Measurements from ENCODE around the gene PYURF.

PYURF gene, protein sequence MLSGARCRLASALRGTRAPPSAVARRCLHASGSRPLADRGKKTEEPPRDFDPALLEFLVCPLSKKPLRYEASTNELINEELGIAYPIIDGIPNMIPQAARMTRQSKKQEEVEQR

DNA sequence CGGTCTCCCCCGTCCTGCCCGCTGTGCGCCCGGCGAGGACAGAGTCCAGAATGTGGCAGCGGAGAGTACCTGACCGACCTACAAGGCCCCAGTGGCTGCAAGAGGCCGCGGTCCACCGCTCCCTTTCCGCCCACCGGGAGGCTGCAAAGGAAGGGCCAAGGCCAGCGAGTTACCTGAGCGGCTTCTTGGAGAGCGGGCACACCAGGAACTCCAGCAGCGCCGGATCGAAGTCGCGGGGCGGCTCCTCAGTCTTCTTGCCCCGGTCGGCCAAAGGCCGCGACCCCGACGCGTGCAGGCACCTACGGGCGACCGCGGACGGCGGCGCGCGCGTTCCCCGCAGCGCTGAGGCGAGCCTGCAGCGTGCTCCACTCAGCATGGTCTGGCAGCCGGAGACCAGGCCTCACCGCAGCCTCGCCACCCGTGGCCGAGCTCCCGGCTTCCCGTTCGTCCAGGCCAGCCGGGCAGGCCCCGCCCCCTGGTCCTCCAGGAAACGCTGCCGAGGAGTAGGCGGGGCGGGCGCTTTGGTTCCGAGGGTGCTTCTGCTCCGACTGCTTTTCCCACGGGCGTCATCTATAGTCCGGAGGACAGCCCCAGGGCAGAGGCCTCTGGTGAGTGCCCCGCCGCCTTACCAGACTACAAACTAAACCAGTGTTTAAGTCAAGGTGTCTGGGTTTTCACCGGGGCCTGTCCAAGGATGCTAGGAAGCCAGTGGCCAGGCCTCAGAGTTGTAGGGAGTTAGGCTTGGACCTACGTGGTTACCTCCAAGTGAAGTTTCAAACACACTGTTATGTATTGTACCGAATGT is at the start of gene PYURF:
PYURF (minus strand) TSS at position 452 of the 805 bp plus-strand sequence; CDS start at position 376, 76 bp downstream.
- peak; percentile 53 to 57 for DNase-seq (ENCODE audit: low read depth in 2 of 2)

DNA sequence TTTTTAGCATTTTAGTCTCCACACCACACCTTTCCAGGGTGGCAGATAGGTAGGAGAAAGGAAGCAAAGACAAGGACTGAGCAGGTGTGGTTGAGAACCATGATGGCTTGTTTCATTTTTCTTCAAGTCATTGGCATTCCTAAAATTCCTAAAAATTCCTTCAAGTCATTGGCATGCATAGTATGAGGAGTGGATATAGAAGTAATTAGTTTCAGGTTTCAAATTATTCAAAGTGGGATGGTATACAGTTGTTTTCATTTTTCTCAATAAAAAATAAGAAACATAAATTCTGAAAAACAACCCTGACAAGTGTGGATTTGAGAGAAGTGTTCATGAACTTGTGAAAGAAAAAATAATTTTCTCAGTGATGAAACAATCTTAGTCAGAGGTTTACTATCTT is 46.4 kb upstream of the PYURF start:
- no peak for DNase-seq (ENCODE audit: low read depth in 2 of 2)

DNA sequence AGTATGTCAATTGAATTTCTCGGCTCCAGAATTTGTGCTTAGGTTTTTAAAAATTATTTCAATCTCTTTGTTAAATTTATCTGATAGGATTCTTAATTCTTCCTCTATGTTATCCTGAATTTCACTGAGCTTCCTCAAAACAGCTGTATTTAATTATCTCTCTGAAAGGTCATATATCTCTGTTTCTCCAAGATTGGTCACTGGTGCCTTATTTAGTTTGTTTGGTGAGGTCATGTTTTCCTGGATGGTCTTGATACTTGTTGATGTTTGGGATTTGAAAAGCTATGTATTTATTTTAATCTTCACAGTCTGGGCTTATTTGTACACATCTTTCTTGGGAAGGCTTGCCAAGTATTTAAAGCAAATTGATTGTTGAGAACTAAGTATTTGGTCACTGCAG is 44.0 kb upstream of the PYURF start:
- DNase-seq (ENCODE audit: low read depth in 2 of 2) = no peak

DNA sequence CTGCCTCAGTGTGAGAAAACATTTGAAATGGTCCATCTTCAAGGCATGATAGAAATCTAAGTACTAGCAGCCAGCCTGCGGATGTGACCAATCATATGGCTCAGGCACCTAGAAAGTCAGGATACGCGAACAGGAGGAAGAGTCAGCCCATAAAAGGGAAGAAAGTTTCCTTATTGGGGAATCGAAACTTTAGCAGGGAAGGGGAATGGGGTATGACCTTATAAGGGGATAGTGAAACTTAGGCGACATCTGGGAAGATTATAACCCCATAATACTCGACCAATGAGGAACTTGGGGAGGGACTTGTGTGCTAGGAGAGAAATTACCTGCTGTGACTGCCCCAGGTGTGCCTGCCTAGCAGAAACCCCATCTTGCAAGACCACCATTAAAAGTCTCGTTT is 26.2 kb upstream of the PYURF start:
- DNase-seq (ENCODE audit: low read depth in 2 of 2) = no peak

DNA sequence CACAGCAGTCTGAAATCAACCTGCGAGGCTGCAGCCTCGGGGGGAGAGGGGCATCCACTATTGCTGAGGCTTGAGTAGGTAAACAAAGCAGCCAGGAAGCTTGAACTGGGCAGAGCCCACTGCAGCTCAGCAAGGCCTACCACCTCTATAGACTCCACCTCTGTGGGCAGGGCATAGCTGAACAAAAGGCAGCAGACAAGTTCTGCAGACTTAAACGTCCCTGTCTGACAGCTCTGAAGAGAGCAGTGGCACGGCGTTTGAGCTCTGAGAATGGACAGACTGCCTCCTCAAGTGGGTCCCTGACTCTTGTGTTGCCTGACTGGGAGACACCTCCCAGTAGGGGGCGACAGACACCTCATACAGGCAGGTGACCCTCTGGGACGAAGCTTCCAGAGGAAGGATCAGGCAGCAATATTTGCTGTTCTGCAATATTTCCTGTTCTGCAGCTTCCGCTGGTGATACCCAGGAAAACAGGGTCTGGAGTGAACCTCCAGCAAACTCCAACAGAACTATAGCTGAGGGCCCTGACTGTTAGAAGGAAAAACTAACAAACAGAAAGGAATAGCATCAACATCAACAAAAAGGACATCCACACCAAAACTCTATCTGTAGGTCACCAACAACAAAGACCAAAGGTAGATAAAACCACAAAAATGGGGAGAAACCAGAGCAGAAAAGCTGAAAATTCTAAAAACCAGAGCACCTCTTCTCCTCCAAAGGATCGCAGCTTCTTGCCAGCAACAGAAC is 15.9 kb upstream of the PYURF start:
- DNase-seq (ENCODE audit: low read depth in 2 of 2) = peak; percentile 37 to 59

DNA sequence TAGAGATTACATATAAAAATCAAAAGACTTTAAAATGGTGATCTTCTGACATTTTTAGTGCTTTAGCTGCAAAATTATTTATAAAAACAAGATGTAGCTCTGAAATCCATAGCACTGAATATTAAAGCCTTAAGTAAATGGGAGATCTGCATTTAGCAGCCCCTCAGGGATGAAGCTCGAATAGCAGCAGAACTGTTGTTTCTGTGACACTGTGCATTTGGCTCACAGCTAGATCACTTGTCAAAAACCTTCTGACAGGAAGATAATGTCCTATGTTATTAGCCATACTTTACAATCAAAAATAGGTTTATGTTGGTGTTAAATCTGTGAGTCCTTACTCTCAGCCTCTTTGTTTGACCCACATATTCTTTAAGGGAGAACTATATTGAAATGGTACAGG is 14.1 kb upstream of the PYURF start:
- no peak for DNase-seq (ENCODE audit: low read depth in 2 of 2)

DNA sequence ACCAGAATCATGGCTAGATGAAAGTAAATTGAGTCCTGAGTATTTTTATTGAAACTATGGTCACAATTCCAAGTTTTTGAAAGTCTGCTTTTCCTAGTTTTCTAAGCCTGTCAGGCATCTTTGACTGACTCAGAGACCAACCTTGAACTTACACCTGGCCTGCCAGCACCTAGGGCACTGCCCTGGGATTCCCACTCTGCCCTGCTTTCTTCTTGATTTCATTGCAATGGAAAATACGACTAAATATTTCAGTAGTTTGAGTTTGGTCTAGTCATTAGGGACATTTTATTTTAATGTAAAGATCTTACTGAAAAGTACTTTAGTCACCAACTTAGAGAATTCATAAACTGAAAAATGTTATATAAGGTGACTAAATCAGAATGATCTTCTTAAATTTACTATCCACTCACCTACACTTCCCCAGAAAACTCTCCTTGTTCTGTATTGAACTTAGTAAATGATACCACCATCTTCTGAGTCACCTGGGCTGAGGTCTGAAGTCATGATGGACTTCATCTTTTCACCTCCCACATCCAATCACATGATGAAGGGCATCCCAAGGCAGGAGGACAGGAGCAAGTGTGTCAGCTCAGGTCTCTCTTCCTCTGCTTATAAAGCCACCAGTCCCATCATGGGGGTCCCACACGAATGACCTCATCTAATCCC is 11.6 kb upstream of the PYURF start:
- DNase-seq (ENCODE audit: low read depth in 2 of 2) = no peak

DNA sequence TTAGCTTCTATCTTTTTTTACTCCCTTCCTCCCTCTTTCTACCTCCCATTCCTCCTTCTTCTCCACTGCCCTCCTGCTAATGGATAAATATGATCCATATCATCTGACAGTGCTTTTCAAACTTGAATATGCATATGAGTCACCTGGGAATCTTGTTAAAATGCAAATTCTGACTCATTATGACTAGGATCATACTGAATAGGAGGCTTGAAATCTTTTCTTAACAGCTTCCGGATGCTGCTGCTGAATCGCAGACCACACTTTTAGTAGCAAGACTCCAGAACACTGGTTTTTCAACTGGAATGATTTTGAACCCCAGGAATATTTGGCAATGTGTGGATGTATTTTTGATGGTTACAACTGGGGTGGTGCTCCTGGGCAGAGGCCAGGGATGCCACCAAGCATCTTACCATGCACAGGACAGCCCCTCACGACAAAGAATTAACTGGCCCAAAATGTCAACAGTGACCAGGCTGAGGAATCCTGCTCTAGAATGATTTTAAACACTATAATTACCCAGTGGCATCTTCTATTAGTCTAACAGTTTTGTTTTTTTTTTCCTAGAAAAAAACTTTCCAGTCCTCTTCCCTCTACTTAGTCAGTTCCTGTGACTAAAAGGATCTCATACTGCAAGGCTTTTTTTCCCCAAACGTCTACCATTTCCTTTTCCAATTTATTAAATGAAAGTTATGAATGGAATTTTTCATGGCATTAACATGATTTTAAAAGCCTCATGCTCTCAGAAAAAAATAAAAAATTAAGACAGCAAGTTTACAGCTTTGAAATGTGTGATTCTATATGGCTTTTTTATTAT is 10.6 kb upstream of the PYURF start:
- no peak for DNase-seq (ENCODE audit: low read depth in 2 of 2)

DNA sequence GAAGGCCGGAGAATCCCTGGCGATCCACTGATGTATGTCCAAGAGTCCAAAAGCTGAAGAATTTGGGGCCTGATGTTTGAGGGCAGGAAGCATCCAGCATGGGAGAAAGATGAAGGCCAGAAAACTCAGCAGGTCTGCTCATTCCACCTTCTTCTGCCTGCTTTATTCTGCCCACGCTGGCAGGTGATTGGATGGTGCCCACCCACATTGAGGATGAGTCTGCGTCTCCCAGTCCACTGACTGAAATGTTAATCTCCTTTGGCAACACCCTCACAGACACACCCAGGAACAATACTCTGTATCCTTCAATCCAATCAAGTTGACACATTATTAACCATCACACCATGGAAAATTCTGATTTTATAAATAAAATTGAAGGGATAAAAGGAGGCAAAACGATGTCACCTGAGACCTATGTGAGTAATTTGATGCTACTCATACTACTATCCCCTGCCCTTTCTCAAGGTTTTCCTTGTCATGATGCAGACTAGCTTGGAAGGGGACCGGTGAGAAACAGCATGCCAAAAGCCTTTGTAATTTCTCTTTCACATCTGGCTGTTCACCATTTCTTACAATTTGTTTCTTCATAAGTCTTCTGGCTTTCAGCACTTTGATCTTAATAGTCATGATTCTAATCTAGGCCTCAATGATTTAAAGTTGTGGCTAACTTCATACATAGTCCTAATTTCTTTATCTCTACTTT is 9.7 kb upstream of the PYURF start:
- DNase-seq (ENCODE audit: low read depth in 2 of 2) = no peak

DNA sequence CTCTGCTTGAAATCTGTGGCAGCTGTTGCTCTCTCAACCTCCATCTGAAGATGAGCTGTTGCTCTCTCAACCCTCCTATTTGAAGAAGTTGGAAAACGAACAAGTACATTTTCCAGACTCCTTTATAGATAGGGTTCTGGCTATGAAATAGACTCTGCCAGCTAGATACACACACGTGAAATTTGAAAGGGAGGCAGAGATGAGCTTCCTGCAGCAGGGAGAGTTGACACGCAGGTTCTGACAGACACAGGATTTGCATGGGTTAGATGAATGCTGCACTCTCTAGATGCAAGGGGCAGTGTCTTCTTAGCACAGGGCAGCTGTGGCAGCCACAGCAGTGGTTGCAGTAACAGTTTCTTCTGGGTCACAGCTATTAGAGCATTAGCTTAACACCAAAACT is 8.0 kb upstream of the PYURF start:
- no peak for DNase-seq (ENCODE audit: low read depth in 2 of 2)

DNA sequence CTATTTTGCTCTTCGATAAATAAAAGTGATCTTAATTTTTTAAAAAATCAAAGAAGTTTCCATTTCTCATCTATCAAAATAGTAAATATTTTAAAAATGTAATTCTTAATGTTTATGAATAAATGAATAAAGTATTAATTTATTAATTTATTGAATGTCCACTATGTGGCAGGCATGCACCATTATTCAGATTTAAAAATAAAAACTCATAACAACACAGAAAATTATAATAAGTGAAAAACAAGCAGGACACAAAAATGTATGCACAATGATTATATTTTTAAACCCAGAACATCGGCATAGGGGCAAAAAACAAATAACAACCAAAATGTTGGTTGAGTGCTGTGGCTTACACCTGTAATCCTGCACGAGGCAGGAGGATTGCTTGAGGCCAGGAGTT is 5.3 kb upstream of the PYURF start:
- no peak for DNase-seq (ENCODE audit: low read depth in 2 of 2)

DNA sequence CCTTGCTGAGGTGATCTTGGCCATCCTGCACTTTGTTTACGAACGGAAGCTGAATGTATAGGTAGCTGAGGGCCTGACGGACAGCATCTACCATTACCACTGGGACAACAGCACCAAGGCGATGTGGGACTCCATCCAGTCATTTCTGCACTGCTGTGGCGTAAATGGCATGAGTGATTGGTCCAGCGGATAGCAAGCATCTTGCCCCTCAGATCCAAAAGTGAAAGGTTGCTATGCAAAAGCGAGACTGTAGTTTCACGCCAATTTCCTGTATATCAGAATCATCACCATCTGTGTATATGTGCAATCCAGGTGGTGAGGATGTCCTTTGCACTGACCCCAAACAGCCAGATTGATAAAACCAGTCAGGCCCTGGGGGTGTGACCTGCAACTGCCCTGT is 4.2 kb upstream of the PYURF start:
- no peak for DNase-seq (ENCODE audit: low read depth in 2 of 2)

DNA sequence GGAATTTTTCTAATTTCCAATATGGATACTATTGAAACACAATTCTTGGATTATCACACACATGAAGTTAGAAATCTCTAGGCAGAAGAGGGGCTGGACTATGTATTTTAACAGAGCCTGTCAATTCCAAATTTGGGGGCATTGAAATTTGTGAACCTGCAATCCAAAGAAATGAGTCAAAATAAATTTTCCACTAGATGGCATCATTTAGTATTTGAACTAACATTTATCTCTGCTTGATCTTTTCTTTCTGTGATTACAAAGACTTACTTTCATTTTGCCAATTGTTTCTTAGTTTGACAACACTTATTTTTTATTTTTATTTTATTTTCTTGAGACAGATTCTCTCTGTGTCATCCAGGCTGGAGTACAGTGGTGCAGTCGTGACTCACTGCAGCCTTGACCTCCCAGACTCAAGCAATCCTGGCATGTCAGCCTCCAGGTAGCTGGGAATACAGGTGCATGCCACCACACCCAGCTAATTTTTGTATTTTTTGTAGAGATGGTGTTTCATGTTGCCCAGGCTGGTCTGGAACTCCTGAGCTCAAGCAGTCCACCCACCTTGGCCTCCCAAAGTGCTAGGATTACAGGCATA is 2.7 kb upstream of the PYURF start:
- DNase-seq (ENCODE audit: low read depth in 2 of 2) = no peak

DNA sequence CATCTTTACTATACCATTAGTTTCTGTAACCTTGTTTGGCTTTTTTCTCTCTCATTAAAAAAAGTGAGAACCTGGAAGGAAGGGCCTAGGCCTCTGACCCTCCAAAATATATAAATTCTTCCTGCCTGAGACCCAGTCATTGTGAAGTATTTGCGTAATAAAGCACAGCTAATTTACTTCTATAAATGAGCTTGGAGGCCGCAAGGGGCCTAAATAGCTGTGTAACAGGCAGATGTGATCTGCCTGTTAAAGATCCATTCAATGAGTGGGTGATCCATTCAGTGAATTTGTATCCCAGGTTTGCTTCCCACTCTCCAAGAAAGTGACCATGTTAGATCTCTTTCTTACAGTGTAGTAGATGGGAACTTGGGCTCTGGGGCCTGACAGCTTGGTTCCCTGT is 595 bp upstream of the PYURF start:
- DNase-seq (ENCODE audit: low read depth in 2 of 2) = no peak

DNA sequence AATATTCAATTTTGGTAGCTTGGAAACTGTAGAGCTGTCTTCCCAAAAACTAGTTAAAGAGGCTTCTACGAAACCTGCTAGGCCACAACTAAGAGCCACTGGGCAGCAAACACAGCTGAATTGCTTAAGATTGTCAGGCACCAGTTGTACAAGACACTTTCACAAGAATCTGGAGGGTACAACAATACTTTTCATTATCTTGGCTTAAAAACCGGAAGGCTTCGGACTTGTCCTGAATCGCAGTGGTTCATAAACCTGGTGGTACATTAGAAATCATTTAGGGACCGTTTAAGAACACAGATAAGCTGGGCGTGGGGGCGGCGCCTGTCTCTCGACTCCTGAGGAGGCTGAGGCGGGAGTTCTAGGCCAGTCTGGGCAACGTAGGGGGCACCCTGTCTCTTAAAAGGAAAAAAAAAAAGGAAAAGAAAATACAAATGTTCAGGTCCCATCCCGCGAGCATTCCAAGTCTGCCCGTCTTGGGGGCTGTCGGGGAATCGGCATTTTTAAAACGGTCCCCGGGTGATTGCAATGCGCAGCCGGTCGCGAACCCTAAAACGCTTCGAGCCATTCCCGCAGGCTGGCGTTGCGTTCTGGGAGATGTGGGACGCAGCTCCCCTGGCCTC is 763 bp downstream of the PYURF start:
- no peak for DNase-seq (ENCODE audit: low read depth in 2 of 2)

DNA sequence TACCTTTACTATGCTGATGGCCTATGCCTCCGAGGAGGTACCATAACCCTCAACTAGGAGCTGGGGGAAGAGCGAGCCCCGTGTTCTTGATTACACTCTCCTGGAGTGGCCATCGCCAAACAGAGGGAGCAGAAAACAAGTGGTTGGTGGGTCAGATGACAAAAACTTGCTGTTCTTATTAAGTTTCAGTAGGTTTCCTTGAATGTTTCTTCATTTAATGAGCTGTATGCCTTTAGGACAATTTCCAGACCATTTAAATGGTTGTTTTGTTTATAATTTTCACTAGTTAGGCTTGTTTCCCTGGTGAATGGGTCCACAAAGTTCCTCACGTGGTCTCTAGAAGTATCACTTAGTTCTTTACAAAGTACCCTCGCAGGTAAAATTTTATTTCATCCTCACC is 4.7 kb downstream of the PYURF start:
- DNase-seq (ENCODE audit: low read depth in 2 of 2) = no peak

DNA sequence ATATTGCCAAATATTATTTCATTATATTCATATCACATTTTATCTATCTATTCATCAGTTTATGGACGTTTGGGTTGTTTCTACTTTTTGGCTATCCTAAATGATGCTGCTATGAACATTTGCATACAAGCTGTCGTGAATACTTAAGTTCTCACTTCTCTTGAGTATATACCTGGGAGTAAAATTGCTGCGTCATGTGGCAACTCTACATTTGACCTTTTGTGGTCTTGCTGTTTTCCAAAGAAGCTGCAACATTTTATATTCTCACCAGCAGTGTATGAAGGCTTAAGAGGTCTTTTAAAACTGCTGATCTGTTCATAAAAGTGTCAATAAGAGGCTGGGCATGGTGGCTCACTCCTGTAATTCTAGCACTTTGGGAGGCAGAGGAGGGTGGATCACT is 5.8 kb downstream of the PYURF start:
- DNase-seq (ENCODE audit: low read depth in 2 of 2) = no peak

DNA sequence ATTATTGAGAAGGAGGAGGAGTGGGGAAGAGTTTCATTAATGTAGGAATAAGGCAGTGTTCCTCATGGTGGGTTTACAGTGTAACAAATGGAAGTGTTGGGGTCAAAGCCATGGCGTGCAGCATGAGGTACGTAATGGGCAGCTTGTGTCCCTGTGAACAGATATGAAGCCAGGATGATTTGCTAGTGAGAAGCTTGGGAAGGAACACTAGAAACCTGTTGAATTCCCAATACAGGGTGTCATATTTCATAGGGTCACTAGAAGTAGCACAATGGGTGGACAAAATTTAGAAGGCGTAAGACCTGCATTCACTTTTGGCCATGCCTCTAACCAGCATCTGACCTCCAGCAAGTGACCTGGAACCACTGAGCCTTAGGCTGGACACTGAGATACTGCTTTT is 6.8 kb downstream of the PYURF start:
- DNase-seq (ENCODE audit: low read depth in 2 of 2) = no peak

DNA sequence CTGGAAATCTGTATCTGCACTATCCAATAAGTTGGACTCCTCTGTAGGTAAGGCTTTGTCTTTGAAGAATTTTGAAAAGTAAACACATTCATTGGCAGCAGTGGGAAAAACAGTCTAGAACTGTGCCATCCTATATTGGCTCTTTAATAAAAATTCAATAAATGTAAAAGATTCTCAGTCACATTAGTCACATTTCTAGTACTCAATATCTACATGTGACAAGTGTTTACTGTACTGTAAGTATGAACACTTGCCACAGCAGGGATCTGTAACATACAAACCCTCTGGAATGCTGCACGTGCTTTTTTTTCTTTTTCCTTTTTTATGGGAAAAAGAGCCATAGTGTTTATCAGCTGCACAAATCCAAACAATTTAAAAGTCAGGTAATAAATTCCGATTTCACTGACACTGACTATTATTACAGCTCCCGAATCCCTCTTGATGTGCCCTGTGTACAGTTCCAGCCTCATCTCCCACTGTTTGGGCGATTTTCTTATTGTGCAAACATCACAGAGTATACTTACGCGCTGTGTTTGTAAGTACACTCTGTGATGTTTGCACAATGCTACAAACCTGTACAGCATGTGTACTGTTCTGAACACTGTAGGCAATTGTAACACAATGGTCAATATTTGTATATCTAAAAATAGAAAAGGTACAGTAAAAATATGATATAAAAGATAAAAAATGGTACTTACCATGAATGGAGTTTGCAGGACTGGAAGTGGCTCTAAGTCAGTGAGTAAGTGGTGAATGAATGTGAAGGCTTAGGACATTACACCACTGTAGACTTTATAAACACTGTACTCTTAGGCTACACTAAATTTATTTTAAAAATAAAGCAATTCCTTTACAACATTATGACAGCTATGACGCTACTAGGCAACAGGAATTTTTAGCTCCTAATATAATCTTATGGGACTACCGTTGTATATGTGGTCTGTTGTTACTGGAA is 8.7 kb downstream of the PYURF start:
- DNase-seq (ENCODE audit: low read depth in 2 of 2) = no peak
